Fibroblast of lung (primary cell): Measurements from ENCODE around the gene EGR2. TPM values are rescaled to one million over a fixed set of nuclear protein-coding genes. Genes with fewer than 3 reads are reported as not detected.

Experiments used
- DNase-seq, 2 donors: peaks; one replicate each; pipeline versions ENCODE4 v3.0.0 to v3.0.0-alpha.2; 2010; ENCODE audit warnings: low read depth in 2 of 2
- H2AFZ ChIP-seq: 2 replicates; pipeline ENCODE4 v1.5.1; 2012; ENCODE audit warnings: low read length, control low read depth, inconsistent platforms
- H3K27ac ChIP-seq: 2 replicates; pipeline ENCODE4 v1.5.1; 2011; ENCODE audit warnings: low read length, control low read depth; ENCODE audit not compliant: insufficient read depth
- H3K27me3 ChIP-seq: 2 replicates; pipeline ENCODE4 v1.5.1; 2011; ENCODE audit warnings: mild to moderate bottlenecking, low read length; ENCODE audit not compliant: control insufficient read depth, insufficient read depth
- H3K36me3 ChIP-seq: 2 replicates; pipeline ENCODE4 v1.5.1; 2011; ENCODE audit warnings: low read length; ENCODE audit not compliant: control insufficient read depth, insufficient read depth
- H3K4me1 ChIP-seq: 2 replicates; pipeline ENCODE4 v1.5.1; 2011; ENCODE audit warnings: low read length; ENCODE audit not compliant: control insufficient read depth, insufficient read depth; ENCODE audit errors: extremely low read depth
- H3K4me2 ChIP-seq: 2 replicates; pipeline ENCODE4 v1.5.1; 2011; ENCODE audit warnings: low read length, control low read depth; ENCODE audit not compliant: insufficient read depth; ENCODE audit errors: extremely low read depth
- H3K4me3 ChIP-seq, 4 experiments: fragments of 200-600 bp in 1 of 4; sonication (generic) in 1 of 4; replicated peaks in 1 of 4; 2 replicates each; pipeline ENCODE4 v1.5.1; 2011 to 2016; ENCODE audit warnings: low read length in 4 of 4, low read depth in 3 of 4, mild to moderate bottlenecking in 3 of 4, control low read depth in 2 of 4, inconsistent platforms in 1 of 4, mixed read lengths in 1 of 4; ENCODE audit not compliant: insufficient read depth in 1 of 4; ENCODE audit errors: control extremely low read depth in 1 of 4
- H3K79me2 ChIP-seq: 2 replicates; pipeline ENCODE4 v1.5.1; 2012; ENCODE audit warnings: mild to moderate bottlenecking, low read length, inconsistent platforms; ENCODE audit not compliant: control insufficient read depth, insufficient read depth
- H3K9ac ChIP-seq: 2 replicates; pipeline ENCODE4 v1.5.1; 2011; ENCODE audit warnings: mild to moderate bottlenecking, low read length, control low read depth; ENCODE audit not compliant: insufficient read depth
- H3K9me3 ChIP-seq: 2 replicates; pipeline ENCODE4 v1.5.1; 2012; ENCODE audit warnings: low read depth, low read length; ENCODE audit not compliant: control insufficient read depth, insufficient read depth
- H4K20me1 ChIP-seq: 2 replicates; pipeline ENCODE4 v1.5.1; 2011; ENCODE audit warnings: low read length; ENCODE audit not compliant: control insufficient read depth, insufficient read depth; ENCODE audit errors: extremely low read depth
- EZH2 ChIP-seq: IDR thresholded peaks from 2 replicates; pipeline ENCODE4 v1.5.1; 2012; ENCODE audit warnings: low read length, control low read depth, mild to moderate bottlenecking; ENCODE audit errors: missing control alignments
- polyA plus RNA-seq, 2 donors: library from polyadenylated mRNA; depleted of rRNA in 1 of 2; stranded (reverse) in 1 of 2; unstranded in 1 of 2; fragments of >200 nt; gene quantifications; 2 replicates each; pipeline ENCODE4 v1.2.1, GENCODE V29; 2011 to 2012; ENCODE audit warnings: missing spikeins in 1 of 2
- total RNA-seq: library from RNA; depleted of rRNA; stranded (reverse); fragments of >200 nt; gene quantifications from 2 replicates; pipeline ENCODE4 v1.2.1, GENCODE V29; 2014
- TF ChIP-seq, protein P1 (sequence below), 2 donors: IDR thresholded peaks in 1 of 2; conservative IDR thresholded peaks in 1 of 2; 1 replicate in 1 of 2; 2 replicates in 1 of 2; pipeline ENCODE4 v1.5.1; 2011 to 2012; ENCODE audit warnings: low read length in 2 of 2, control low read depth in 1 of 2, inconsistent platforms in 1 of 2, low read depth in 1 of 2, mild to moderate bottlenecking in 1 of 2

EGR2 gene
- total and polyA plus RNA-seq, 2 donors (not counting 1 experiment from before 2014, with no cell fraction given) = 0.08 to 0.33 TPM

DNA sequence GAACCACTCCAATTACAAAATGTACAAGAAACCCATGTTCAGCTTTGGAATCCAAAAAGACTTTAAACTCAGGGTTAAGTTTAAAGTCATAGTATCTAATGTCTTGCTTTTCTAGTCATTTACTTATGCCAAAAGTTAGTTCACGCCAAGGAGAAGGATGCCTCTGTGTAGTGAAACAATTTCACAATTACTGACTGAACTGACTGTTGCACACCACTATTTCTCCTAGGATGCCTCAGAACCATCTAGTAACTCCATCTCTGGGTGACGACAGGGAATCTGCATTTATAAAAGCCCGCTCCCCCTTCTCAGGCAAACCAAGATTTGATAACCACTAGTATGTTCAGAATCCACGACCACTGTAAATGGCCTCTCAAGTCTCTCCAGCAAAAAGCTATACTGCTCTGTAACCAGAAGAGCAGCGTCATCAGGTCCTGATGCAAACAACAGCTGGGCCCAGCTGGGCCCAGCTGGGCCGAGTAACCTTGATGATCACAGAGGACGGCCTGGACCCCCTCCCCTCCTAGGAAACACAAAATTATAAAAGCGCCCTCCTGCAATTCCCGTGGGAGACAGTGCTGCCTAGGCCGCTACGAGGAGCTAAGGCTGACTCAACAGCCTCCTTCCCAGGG lies 12.3 kb downstream of the EGR2 start:
- H3K4me1 ChIP-seq = peaks cover 6% of the 10 kb centered on the region
- peak overlapping the region; percentile 92 for H3K4me2 ChIP-seq
- no peaks in the 10 kb centered on the region for H3K36me3 ChIP-seq
- H3K4me3 ChIP-seq = peak overlapping the region; percentile 76 to 96 (median 86)
- peaks cover 23% of the 10 kb centered on the region for H3K79me2 ChIP-seq
- H4K20me1 ChIP-seq = no peaks in the 10 kb centered on the region
- H3K9me3 ChIP-seq = no peaks in the 10 kb centered on the region
- TF ChIP-seq, protein P1, sequence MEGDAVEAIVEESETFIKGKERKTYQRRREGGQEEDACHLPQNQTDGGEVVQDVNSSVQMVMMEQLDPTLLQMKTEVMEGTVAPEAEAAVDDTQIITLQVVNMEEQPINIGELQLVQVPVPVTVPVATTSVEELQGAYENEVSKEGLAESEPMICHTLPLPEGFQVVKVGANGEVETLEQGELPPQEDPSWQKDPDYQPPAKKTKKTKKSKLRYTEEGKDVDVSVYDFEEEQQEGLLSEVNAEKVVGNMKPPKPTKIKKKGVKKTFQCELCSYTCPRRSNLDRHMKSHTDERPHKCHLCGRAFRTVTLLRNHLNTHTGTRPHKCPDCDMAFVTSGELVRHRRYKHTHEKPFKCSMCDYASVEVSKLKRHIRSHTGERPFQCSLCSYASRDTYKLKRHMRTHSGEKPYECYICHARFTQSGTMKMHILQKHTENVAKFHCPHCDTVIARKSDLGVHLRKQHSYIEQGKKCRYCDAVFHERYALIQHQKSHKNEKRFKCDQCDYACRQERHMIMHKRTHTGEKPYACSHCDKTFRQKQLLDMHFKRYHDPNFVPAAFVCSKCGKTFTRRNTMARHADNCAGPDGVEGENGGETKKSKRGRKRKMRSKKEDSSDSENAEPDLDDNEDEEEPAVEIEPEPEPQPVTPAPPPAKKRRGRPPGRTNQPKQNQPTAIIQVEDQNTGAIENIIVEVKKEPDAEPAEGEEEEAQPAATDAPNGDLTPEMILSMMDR (conservative IDR thresholded peaks at IDR 0.05 in 1 of 2, IDR thresholded peaks at IDR 0.05 in 1 of 2; ENCODE audit: low read depth in 1 of 2, low read length in 2 of 2) = no peak
- TF ChIP-seq EZH2 = no peak
- peak overlapping the region; percentile 83 for H3K9ac ChIP-seq
- H3K27ac ChIP-seq = peak overlapping the region; percentile 96
- peak overlapping the region; percentile 99 for H2AFZ ChIP-seq
- peak; percentile 10 to 79 for DNase-seq
- H3K27me3 ChIP-seq = no peaks in the 10 kb centered on the region

DNA sequence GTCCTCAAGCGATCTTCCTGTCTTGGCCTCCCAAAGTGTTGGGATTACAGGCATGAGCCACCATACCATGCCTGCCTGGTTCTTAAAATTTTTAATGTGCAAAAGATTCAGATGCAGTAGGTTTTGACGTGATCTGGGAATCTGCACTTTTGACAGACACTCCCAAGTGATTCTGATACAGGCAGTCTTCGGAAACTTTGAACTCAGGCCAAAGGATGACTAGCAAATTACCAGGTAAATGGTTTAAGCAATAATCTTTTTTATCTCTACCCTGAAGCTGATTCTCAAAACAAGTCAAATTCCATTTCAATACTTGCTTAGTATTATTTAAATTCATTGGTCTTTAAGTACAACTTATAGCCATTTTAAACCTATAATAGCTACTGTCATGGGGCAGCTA lies 14.3 kb downstream of the EGR2 start:
- no peak overlapping the region for H2AFZ ChIP-seq
- peaks cover 4% of the 10 kb centered on the region for H3K4me1 ChIP-seq
- no peaks in the 10 kb centered on the region for H4K20me1 ChIP-seq
- H3K79me2 ChIP-seq = peaks cover 18% of the 10 kb centered on the region
- TF ChIP-seq, protein P1 (conservative IDR thresholded peaks at IDR 0.05 in 1 of 2, IDR thresholded peaks at IDR 0.05 in 1 of 2; ENCODE audit: low read depth in 1 of 2, low read length in 2 of 2) = no peak
- no peak for TF ChIP-seq EZH2
- H3K27ac ChIP-seq = no peak overlapping the region
- H3K4me3 ChIP-seq = no peak overlapping the region
- no peak overlapping the region for H3K9ac ChIP-seq
- no peak for DNase-seq
- no peak overlapping the region for H3K4me2 ChIP-seq
- H3K9me3 ChIP-seq = no peaks in the 10 kb centered on the region
- H3K27me3 ChIP-seq = peaks cover 4% of the 10 kb centered on the region
- H3K36me3 ChIP-seq = no peaks in the 10 kb centered on the region

DNA sequence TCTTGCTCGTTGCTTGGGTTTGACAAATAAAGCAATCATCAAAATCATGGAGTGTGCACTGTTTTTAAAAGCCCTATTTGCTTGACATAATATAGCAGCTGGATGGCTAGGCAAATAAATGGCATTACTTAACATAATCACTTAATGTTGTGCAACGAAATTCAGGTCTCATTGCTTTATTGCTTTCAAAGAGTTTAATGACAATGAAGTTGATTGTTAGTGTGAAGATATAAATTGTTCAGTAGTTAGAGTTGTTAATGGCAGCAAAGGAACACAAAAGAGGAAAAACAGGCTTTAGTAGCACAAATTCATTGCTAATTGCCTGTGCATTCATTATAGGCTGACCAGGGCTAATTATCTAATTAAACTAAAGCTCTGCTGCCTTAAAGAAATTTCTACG lies 19.3 kb downstream of the EGR2 start:
- Histone ChIP-seq H4K20me1 (no peaks in the 10 kb centered on the region), H3K27me3 (peaks cover 4% of the 10 kb centered on the region), H3K79me2 (no peaks in the 10 kb centered on the region), H3K9ac (no peak overlapping the region), H3K36me3 (no peaks in the 10 kb centered on the region), H3K4me1 (no peaks in the 10 kb centered on the region), H3K4me3 (no peak overlapping the region), H3K9me3 (no peaks in the 10 kb centered on the region), H3K4me2 (no peak overlapping the region), H3K27ac (no peak overlapping the region), H2AFZ (no peak overlapping the region)
- TF ChIP-seq, protein P1 (conservative IDR thresholded peaks at IDR 0.05 in 1 of 2, IDR thresholded peaks at IDR 0.05 in 1 of 2; ENCODE audit: low read depth in 1 of 2, low read length in 2 of 2) = no peak
- TF ChIP-seq EZH2 = no peak
- no peak for DNase-seq
